OCI-LY1 (cell line): ENCODE measurements around the gene SNCB.

Source experiments
- H2AFZ ChIP-seq: fragments of 200-600 bp; sonication (generic), shearing (Covaris generic); 2 replicates; pipeline ENCODE4 v1.6.0; 2014; ENCODE audit warnings: antibody characterized with exemption, mild to moderate bottlenecking, low read length
- H3F3A ChIP-seq: fragments of 200-600 bp; sonication (generic), shearing (Covaris generic); 2 replicates; pipeline ENCODE4 v1.6.0; 2014; ENCODE audit warnings: mild to moderate bottlenecking, antibody characterized with exemption, low read length, moderate library complexity; ENCODE audit not compliant: insufficient read depth
- H3K27ac ChIP-seq: fragments of 200-600 bp; sonication (generic); 2 replicates; pipeline ENCODE4 v1.5.1; 2014; ENCODE audit warnings: low read length, mixed run types, mild to moderate bottlenecking, low read depth; ENCODE audit not compliant: poor library complexity, severe bottlenecking
- H3K27me3 ChIP-seq: fragments of 200-600 bp; sonication (generic); 2 replicates; pipeline ENCODE4 v1.6.0; 2014; ENCODE audit warnings: antibody characterized with exemption, mild to moderate bottlenecking, low read length, moderate library complexity; ENCODE audit not compliant: insufficient read depth
- H3K36me3 ChIP-seq: fragments of 200-600 bp; sonication (generic); 2 replicates; pipeline ENCODE4 v1.6.1; 2014; ENCODE audit warnings: mild to moderate bottlenecking, antibody characterized with exemption, low read length, moderate library complexity, mixed read lengths; ENCODE audit not compliant: insufficient read depth
- H3K4me1 ChIP-seq: fragments of 200-600 bp; sonication (generic); 2 replicates; pipeline ENCODE4 v1.5.1; 2014; ENCODE audit warnings: mild to moderate bottlenecking, low read length, moderate library complexity; ENCODE audit not compliant: insufficient read depth, severe bottlenecking
- H3K4me2 ChIP-seq: fragments of 200-600 bp; sonication (generic), shearing (Covaris generic); 2 replicates; pipeline ENCODE4 v1.6.1; 2014; ENCODE audit warnings: low read length
- H3K4me3 ChIP-seq: fragments of 200-600 bp; sonication (generic); 2 replicates; pipeline ENCODE4 v1.5.1; 2014; ENCODE audit warnings: low read length, low read depth, mild to moderate bottlenecking, mixed read lengths; ENCODE audit not compliant: poor library complexity, severe bottlenecking
- H3K79me2 ChIP-seq: fragments of 200-600 bp; shearing (Covaris generic); 2 replicates; pipeline ENCODE4 v1.6.1; 2016; ENCODE audit warnings: mixed run types, low read length, mixed read lengths; ENCODE audit not compliant: insufficient read depth
- H3K9ac ChIP-seq: fragments of 200-600 bp; sonication (generic), shearing (Covaris generic); 2 replicates; pipeline ENCODE4 v1.6.1; 2014; ENCODE audit warnings: mild to moderate bottlenecking, low read length, mixed read lengths
- H3K9me2 ChIP-seq: fragments of 200-600 bp; sonication (generic), shearing (Covaris generic); 2 replicates; pipeline ENCODE4 v1.6.1; 2014; ENCODE audit warnings: low read depth, mild to moderate bottlenecking, low read length, mixed read lengths
- H3K9me3 ChIP-seq: fragments of 200-600 bp; shearing (Covaris generic); 2 replicates; pipeline ENCODE4 v1.6.1; 2014; ENCODE audit warnings: low read length, mixed read lengths
- H4K20me1 ChIP-seq: fragments of 200-600 bp; sonication (generic), shearing (Covaris generic); 2 replicates; pipeline ENCODE4 v1.6.0; 2016; ENCODE audit warnings: mild to moderate bottlenecking, low read length; ENCODE audit not compliant: insufficient read depth
- CTCF ChIP-seq: fragments of 200-600 bp; sonication (generic), shearing (Covaris generic); IDR thresholded peaks from 2 replicates; pipeline ENCODE4 v1.5.1; 2017; ENCODE audit warnings: mild to moderate bottlenecking, antibody characterized with exemption, low read length, moderate library complexity, mixed read lengths
- EZH2 ChIP-seq: fragments of 200-600 bp; sonication (generic), shearing (Covaris generic); IDR thresholded peaks from 2 replicates; pipeline ENCODE4 v1.8.0; 2017; ENCODE audit warnings: borderline replicate concordance, mixed run types, mild to moderate bottlenecking, antibody characterized with exemption, low read length, moderate library complexity, mixed read lengths

Gene SNCB

GRCh38 chr5:176608142-176608705 lies 22.1 kb downstream of the SNCB start:
- H3K4me2 ChIP-seq = no peak overlapping the region

GRCh38 chr5:176606875-176607274 lies 23.5 kb downstream of the SNCB start:
- no peak for TF ChIP-seq EZH2
- no peak for TF ChIP-seq CTCF
- no peak overlapping the region for H3K9ac ChIP-seq
- H3F3A ChIP-seq = no peaks in the 10 kb centered on the region
- no peak overlapping the region for H3K4me2 ChIP-seq
- H3K36me3 ChIP-seq = no peaks in the 10 kb centered on the region
- no peak overlapping the region for H2AFZ ChIP-seq
- H4K20me1 ChIP-seq = no peaks in the 10 kb centered on the region
- no peaks in the 10 kb centered on the region for H3K9me2 ChIP-seq
- H3K4me1 ChIP-seq = no peaks in the 10 kb centered on the region
- H3K4me3 ChIP-seq = no peak overlapping the region
- H3K27me3 ChIP-seq = no peaks in the 10 kb centered on the region
- no peaks in the 10 kb centered on the region for H3K79me2 ChIP-seq
- no peak overlapping the region for H3K27ac ChIP-seq
- no peaks in the 10 kb centered on the region for H3K9me3 ChIP-seq

More at GRCh38 chr5:176608142-176608705, 22.1 kb downstream of the SNCB start:
- Histone ChIP-seq H3K36me3 (no peaks in the 10 kb centered on the region), H3K4me3 (no peak overlapping the region), H3K27me3 (no peaks in the 10 kb centered on the region), H3K4me1 (no peaks in the 10 kb centered on the region), H4K20me1 (no peaks in the 10 kb centered on the region), H3F3A (no peaks in the 10 kb centered on the region), H3K9ac (no peak overlapping the region), H2AFZ (no peak overlapping the region), H3K79me2 (no peaks in the 10 kb centered on the region), H3K9me3 (no peaks in the 10 kb centered on the region), H3K27ac (no peak overlapping the region), H3K9me2 (no peaks in the 10 kb centered on the region)
- TF ChIP-seq EZH2 = no peak
- no peak for TF ChIP-seq CTCF

- Histone ChIP-seq H3K36me3 (no peaks in the 10 kb centered on the region), H4K20me1 (no peaks in the 10 kb centered on the region), H3K9ac (no peak overlapping the region), H3K4me2 (no peak overlapping the region), H2AFZ (no peak overlapping the region), H3K79me2 (no peaks in the 10 kb centered on the region), H3K9me3 (no peaks in the 10 kb centered on the region), H3K27me3 (no peaks in the 10 kb centered on the region), H3K4me3 (no peak overlapping the region), H3K4me1 (no peaks in the 10 kb centered on the region), H3F3A (no peaks in the 10 kb centered on the region), H3K9me2 (no peaks in the 10 kb centered on the region), H3K27ac (no peak overlapping the region)
- TF ChIP-seq EZH2 = no peak
Observed at GRCh38 chr5:176606032-176606431, 24.3 kb downstream of the SNCB start.

GRCh38 chr5:176603091-176603490 lies 27.2 kb downstream of the SNCB start:
- H3K79me2 ChIP-seq = no peaks in the 10 kb centered on the region
- H3K36me3 ChIP-seq = peaks cover 7% of the 10 kb centered on the region; the same call in 1 of the 2 replicates
- H3K9me2 ChIP-seq = no peaks in the 10 kb centered on the region
- H3K4me1 ChIP-seq = no peaks in the 10 kb centered on the region
- no peaks in the 10 kb centered on the region for H3K27me3 ChIP-seq
- no peak overlapping the region for H3K27ac ChIP-seq
- H3K9ac ChIP-seq = no peak overlapping the region
- H2AFZ ChIP-seq = no peak overlapping the region
- H3F3A ChIP-seq = no peaks in the 10 kb centered on the region
- no peak overlapping the region for H3K4me2 ChIP-seq
- no peaks in the 10 kb centered on the region for H3K9me3 ChIP-seq
- H3K4me3 ChIP-seq = no peak overlapping the region
- TF ChIP-seq CTCF (no peak), EZH2 (no peak)
- H4K20me1 ChIP-seq = no peaks in the 10 kb centered on the region
